Nephron progenitor cell (in vitro differentiated cells): Measurements from ENCODE around the gene TBCD.

Experiments
- DNase-seq: peaks from one replicate; pipeline ENCODE4 v3.0.0; 2021
- H3K27ac Mint-ChIP-seq: 2 replicates; pipeline ENCODE4 v1.8.0; 2021; ENCODE audit warnings: mild to moderate bottlenecking, moderate library complexity, mixed read lengths
- H3K27me3 Mint-ChIP-seq: 2 replicates; pipeline ENCODE4 v1.8.0; 2021; ENCODE audit warnings: mild to moderate bottlenecking, low read depth, mixed read lengths; ENCODE audit not compliant: poor library complexity
- H3K36me3 Mint-ChIP-seq: 2 replicates; pipeline ENCODE4 v1.8.0; 2021; ENCODE audit warnings: low read depth, mixed read lengths
- H3K4me1 Mint-ChIP-seq: 2 replicates; pipeline ENCODE4 v1.8.0; 2021; ENCODE audit warnings: mixed read lengths
- H3K4me3 Mint-ChIP-seq: 2 replicates; pipeline ENCODE4 v1.8.0; 2021; ENCODE audit warnings: mild to moderate bottlenecking, moderate library complexity, mixed read lengths
- H3K9me3 Mint-ChIP-seq: 2 replicates; pipeline ENCODE4 v1.8.0; 2021; ENCODE audit warnings: mild to moderate bottlenecking, moderate library complexity, mixed read lengths
- CTCF ChIP-seq: fragments of 200-600 bp; sonication (generic); IDR thresholded peaks from 2 replicates; pipeline ENCODE4 v1.5.0; 2021; ENCODE audit warnings: antibody characterized with exemption

TBCD gene

GRCh38 chr17:82881900-82882714, 130.2 kb downstream of the TBCD start:
- no peak for DNase-seq
- Mint-ChIP-seq H3K4me3 (no peak overlapping the region), H3K4me1 (peaks cover 84% of the 10 kb centered on the region), H3K9me3 (no peaks in the 10 kb centered on the region), H3K27me3 (peaks cover 3% of the 10 kb centered on the region), H3K36me3 (peaks cover 33% of the 10 kb centered on the region), H3K27ac (peak overlapping the region; percentile 92)
- TF ChIP-seq CTCF, result no peak

- Mint-ChIP-seq H3K4me3 (no peak overlapping the region), H3K36me3 (peaks cover 41% of the 10 kb centered on the region), H3K27me3 (peaks cover 3% of the 10 kb centered on the region), H3K27ac (peak overlapping the region; percentile 82), H3K4me1 (peaks cover 87% of the 10 kb centered on the region), H3K9me3 (peaks cover 3% of the 10 kb centered on the region)
- DNase-seq, result no peak
- TF ChIP-seq CTCF, result no peak
Measured at GRCh38 chr17:82882715-82883418, 131.0 kb downstream of the TBCD start.

DNA sequence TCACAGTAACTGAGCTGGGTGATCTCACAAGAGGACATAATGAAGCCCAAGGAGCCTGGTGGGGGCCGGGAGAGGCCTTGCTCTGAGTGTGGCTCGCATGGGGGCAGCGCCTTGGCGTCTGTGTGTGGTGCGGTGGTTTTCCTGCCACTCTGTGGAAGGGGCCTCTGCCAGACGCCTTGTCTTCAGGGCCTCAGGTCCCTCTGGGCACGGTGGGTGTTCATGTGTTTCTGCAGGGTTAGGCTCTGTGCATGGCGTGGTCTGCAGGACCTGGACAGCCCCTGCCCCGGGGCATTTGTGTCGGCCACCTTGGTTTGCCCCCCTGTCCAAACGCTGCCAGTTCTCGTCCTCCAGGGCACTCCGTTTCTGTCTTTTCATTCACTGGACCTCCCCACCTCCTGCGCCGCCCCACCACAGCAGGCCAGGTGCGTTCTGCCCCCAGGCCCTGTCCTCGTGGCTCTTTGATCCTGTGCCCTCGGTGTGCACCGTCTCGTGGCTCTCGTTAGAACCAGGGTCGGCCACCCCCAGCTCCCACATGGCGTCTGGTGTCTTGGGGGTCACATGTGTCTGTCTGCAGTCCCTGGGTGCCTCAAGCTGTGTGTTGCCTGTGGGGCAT, 131.7 kb downstream of the TBCD start:
- H3K4me3 Mint-ChIP-seq, result no peak overlapping the region
- peaks cover 3% of the 10 kb centered on the region for H3K27me3 Mint-ChIP-seq
- peaks cover 4% of the 10 kb centered on the region for H3K9me3 Mint-ChIP-seq
- peaks cover 43% of the 10 kb centered on the region for H3K36me3 Mint-ChIP-seq
- H3K27ac Mint-ChIP-seq, result peak overlapping the region; percentile 71
- no peak for DNase-seq
- no peak for TF ChIP-seq CTCF
- peaks cover 87% of the 10 kb centered on the region for H3K4me1 Mint-ChIP-seq

DNA sequence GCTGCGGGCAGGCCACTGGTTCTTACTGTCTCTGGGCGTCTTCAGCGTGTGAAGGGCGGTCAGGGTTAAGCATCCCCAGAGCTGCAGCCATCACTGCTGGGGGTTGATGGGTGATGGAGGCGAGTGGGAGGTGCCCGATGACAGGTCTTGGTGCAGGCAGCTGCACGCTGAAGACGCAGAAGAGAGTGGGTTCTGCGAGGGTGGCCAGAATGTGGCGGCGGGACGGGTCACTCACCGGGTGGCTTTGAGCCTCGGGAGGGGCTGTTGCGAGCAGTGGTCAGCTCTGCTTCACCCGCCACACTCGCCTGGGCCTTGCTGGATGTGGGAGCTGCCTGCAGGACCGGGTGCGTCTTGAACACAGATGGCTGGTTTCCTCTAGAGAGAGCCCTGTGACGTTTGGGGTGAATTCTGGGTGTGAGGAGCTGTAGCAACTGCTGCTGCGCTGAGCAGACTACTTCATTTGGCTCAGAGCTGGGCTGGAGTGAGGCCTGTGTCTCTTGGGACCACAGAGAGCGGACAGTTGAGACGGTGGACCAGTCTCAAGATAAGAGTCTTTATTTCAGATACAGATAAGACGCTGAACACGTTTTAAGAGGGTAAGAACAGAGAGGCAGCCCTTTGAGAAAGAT, 132.6 kb downstream of the TBCD start:
- peaks cover 83% of the 10 kb centered on the region for H3K4me1 Mint-ChIP-seq
- peaks cover 35% of the 10 kb centered on the region for H3K36me3 Mint-ChIP-seq
- H3K9me3 Mint-ChIP-seq, result peaks cover 4% of the 10 kb centered on the region
- peak overlapping the region; percentile 96 for H3K27ac Mint-ChIP-seq
- no peak overlapping the region for H3K4me3 Mint-ChIP-seq
- no peak for TF ChIP-seq CTCF
- no peak for DNase-seq
- peaks cover 3% of the 10 kb centered on the region for H3K27me3 Mint-ChIP-seq

GRCh38 chr17:82884970-82885353, 133.1 kb downstream of the TBCD start:
- TF ChIP-seq CTCF, result no peak
- Mint-ChIP-seq H3K27ac (peak overlapping the region; percentile 96), H3K4me3 (no peak overlapping the region), H3K36me3 (peaks cover 32% of the 10 kb centered on the region), H3K4me1 (peaks cover 88% of the 10 kb centered on the region), H3K9me3 (peaks cover 4% of the 10 kb centered on the region), H3K27me3 (peaks cover 3% of the 10 kb centered on the region)
- no peak for DNase-seq
